HEK293T (cell line): Measurements from ENCODE around the gene HOXA3.

Experiments
- CTCF ChIA-PET: fragments of 350-600 bp; formaldehyde crosslinking; extraction: SDS; loops from one replicate; lab custom pipeline; 2021; ENCODE audit warnings: antibody characterized with exemption, inconsistent platforms; lab: Yijun Ruan, JAX
- POLR2A ChIA-PET: fragments of 350-600 bp; formaldehyde crosslinking; extraction: SDS; loops from one replicate; lab custom pipeline; 2020; ENCODE audit warnings: antibody characterized with exemption, inconsistent platforms; lab: Yijun Ruan, JAX
- DNase-seq: peaks from one replicate; pipeline ENCODE4 v3.0.0; 2012; ENCODE audit warnings: mixed read lengths; ENCODE audit errors: extremely low spot score
- ARNT ChIP-seq: fragments of 450-650 bp; IDR thresholded peaks from 2 replicates; pipeline ENCODE4 v1.6.1; 2017; ENCODE audit warnings: mild to moderate bottlenecking
- BHLHE40 ChIP-seq: fragments of 450-650 bp; IDR thresholded peaks from 2 replicates; pipeline ENCODE4 v1.6.1; 2016; ENCODE audit warnings: mild to moderate bottlenecking, moderate library complexity, borderline replicate concordance
- CTBP1 ChIP-seq: fragments of 450-650 bp; IDR thresholded peaks from 2 replicates; pipeline ENCODE4 v1.6.1; 2016; ENCODE audit warnings: borderline replicate concordance
- ELF4 ChIP-seq: fragments of 450-650 bp; IDR thresholded peaks from 2 replicates; pipeline ENCODE4 v1.6.1; 2017; ENCODE audit warnings: antibody characterized with exemption
- FOXA1 ChIP-seq: fragments of 450-650 bp; IDR thresholded peaks from 2 replicates; pipeline ENCODE4 v1.6.1; 2016; ENCODE audit warnings: mild to moderate bottlenecking
- FOXK2 ChIP-seq: fragments of 450-650 bp; IDR thresholded peaks from 2 replicates; pipeline ENCODE4 v1.6.1; 2016; ENCODE audit warnings: mild to moderate bottlenecking
- FOXM1 ChIP-seq: fragments of 450-650 bp; IDR thresholded peaks from 2 replicates; pipeline ENCODE4 v1.6.1; 2017; ENCODE audit warnings: mild to moderate bottlenecking, borderline replicate concordance
- HDGF ChIP-seq: fragments of 450-650 bp; IDR thresholded peaks from 2 replicates; pipeline ENCODE4 v1.6.1; 2017; ENCODE audit warnings: antibody characterized with exemption, borderline replicate concordance
- L3MBTL2 ChIP-seq: fragments of 450-650 bp; conservative IDR thresholded peaks from 2 replicates; pipeline ENCODE4 v1.6.1; 2016; ENCODE audit warnings: mild to moderate bottlenecking
- LEF1 ChIP-seq: fragments of 450-650 bp; IDR thresholded peaks from 2 replicates; pipeline ENCODE4 v1.6.1; 2017; ENCODE audit warnings: mild to moderate bottlenecking, borderline replicate concordance
- NFRKB ChIP-seq: fragments of 450-650 bp; IDR thresholded peaks from 2 replicates; pipeline ENCODE4 v1.6.1; 2016; ENCODE audit warnings: mild to moderate bottlenecking, moderate library complexity
- PKNOX1 ChIP-seq: fragments of 450-650 bp; IDR thresholded peaks from 2 replicates; pipeline ENCODE4 v1.6.1; 2016
- SP1 ChIP-seq: fragments of 450-650 bp; IDR thresholded peaks from 2 replicates; pipeline ENCODE4 v1.6.1; 2017
- SUZ12 ChIP-seq: fragments of 450-650 bp; IDR thresholded peaks from 2 replicates; pipeline ENCODE4 v1.6.1; 2016; ENCODE audit warnings: mild to moderate bottlenecking
- TARDBP ChIP-seq: fragments of 450-650 bp; IDR thresholded peaks from 2 replicates; pipeline ENCODE4 v1.6.1; 2016
- ZNF384 ChIP-seq: fragments of 450-650 bp; IDR thresholded peaks from 2 replicates; pipeline ENCODE4 v1.6.1; 2016

The HOXA3 gene

GRCh38 chr7:27145914-27146412, 6.4 kb downstream of the HOXA3 start:
- no peak for TF ChIP-seq HDGF
- TF ChIP-seq ARNT: no peak
- TF ChIP-seq L3MBTL2: no peak
- no peak for TF ChIP-seq CTBP1
- no peak for TF ChIP-seq ZNF384
- no peak for TF ChIP-seq SP1
- no peak for TF ChIP-seq PKNOX1
- no peak for TF ChIP-seq FOXK2
- CTCF ChIA-PET: interaction anchor here (4.9 kb wide), 1 partner anchor 16 kb away, joined by 20 read pairs; no protein-coding TSS in a partner anchor
- no peak for DNase-seq
- POLR2A ChIA-PET: interaction anchor here (0.9 to 17.5 kb wide), 5 partner anchors 11 to 946 kb away, joined by 4 to 367 read pairs (median 11); partner anchors contain the start of genes CBX3, HNRNPA2B1, HOXA10 and HOXA7

GRCh38 chr7:27145165-27145913, 7.0 kb downstream of the HOXA3 start:
- CTCF ChIA-PET: interaction anchor here (0.6 to 4.9 kb wide), 8 partner anchors 13 to 463 kb away, joined by 3 to 20 read pairs (median 6); partner anchors contain the start of gene HOXA10
- DNase-seq: no peak
- no peak for TF ChIP-seq NFRKB
- peak; percentile 31; the same call in 1 of the 2 replicates for TF ChIP-seq CTBP1
- POLR2A ChIA-PET: interaction anchor here (0.7 to 17.5 kb wide), 7 partner anchors 11 to 948 kb away, joined by 3 to 367 read pairs (median 10); partner anchors contain the start of genes HOXA10 and HOXA7

- no peak for DNase-seq
- peak; percentile 32; the same call in 1 of the 2 replicates for TF ChIP-seq LEF1
- TF ChIP-seq L3MBTL2: no peak
- CTCF ChIA-PET: interaction anchor here (0.6 to 4.9 kb wide), 8 partner anchors 9 to 463 kb away, joined by 4 to 20 read pairs (median 6); partner anchors contain the start of genes HOXA10 and HOXA3
- POLR2A ChIA-PET: interaction anchor here (0.7 to 17.5 kb wide), 14 partner anchors 8 to 948 kb away, joined by 3 to 367 read pairs (median 6); partner anchors contain the start of genes HOXA10, HOXA3 and HOXA7
These were observed 7.6 kb downstream of the HOXA3 start for GRCh38 chr7:27144781-27145164.

GRCh38 chr7:27143950-27144780, 8.2 kb downstream of the HOXA3 start:
- ChIA-PET POLR2A (interaction anchor here (0.7 to 17.5 kb wide), 24 partner anchors 8 to 1282 kb away, joined by 3 to 367 read pairs (median 5); partner anchors contain the start of genes CBX3, HOXA1, HOXA10 and HOXA11), CTCF (interaction anchor here (0.5 to 4.9 kb wide), 18 partner anchors 9 to 766 kb away, joined by 3 to 20 read pairs (median 4); partner anchors contain the start of genes HOXA10 and HOXA3)
- TF ChIP-seq SP1 (no peak), TARDBP (no peak), FOXK2 (no peak), PKNOX1 (peak; percentile 94), SUZ12 (no peak), CTBP1 (peak; percentile 90), L3MBTL2 (no peak), BHLHE40 (no peak), FOXM1 (0 out of 2 replicates have a peak, but pooled peaks have one; percentile 28), ELF4 (no peak), NFRKB (no peak), ZNF384 (no peak), ARNT (peak; percentile 97), LEF1 (no peak; the same call in 1 of the 2 replicates), FOXA1 (no peak)
- no peak for DNase-seq

- DNase-seq: peak; percentile 79
- ChIA-PET CTCF (interaction anchor here (0.6 to 4.9 kb wide), 17 partner anchors 9 to 461 kb away, joined by 3 to 20 read pairs (median 4); partner anchors contain the start of genes HOXA10, HOXA3 and HOXA7), POLR2A (interaction anchor here (0.7 to 17.5 kb wide), 26 partner anchors 8 to 1281 kb away, joined by 3 to 367 read pairs (median 5); partner anchors contain the start of genes CBX3, HOXA1, HOXA10 and HOXA11)
- TF ChIP-seq LEF1 (peak; percentile 17; the same call in 1 of the 2 replicates), SP1 (no peak), ARNT (peak; percentile 90), FOXK2 (no peak; the same call in 1 of the 2 replicates), ELF4 (peak; percentile 26; the same call in 1 of the 2 replicates), CTBP1 (peak; percentile 87), PKNOX1 (peak; percentile 95)
These were observed 9.1 kb downstream of the HOXA3 start, which contains the start of gene HOXA5 for GRCh38 chr7:27143023-27143949. HOXA5 (minus strand) TSS chr7:27143681; CDS start chr7:27143607, 74 bp downstream.
